BE2C (cell line): Measurements from ENCODE around the gene TMTC2. TPM values are rescaled to one million over a fixed set of nuclear protein-coding genes. Genes with fewer than 3 reads are reported as not detected.

Experiments
- DNase-seq: peaks from one replicate; pipeline ENCODE4 v3.0.0-alpha.2; 2020
- H3K27me3 ChIP-seq: fragments of 250-450 bp; sonication (Bioruptor Pico); 2 replicates; pipeline ENCODE4 v1.5.1; 2020; ENCODE audit warnings: mild to moderate bottlenecking
- H3K36me3 ChIP-seq: fragments of 250-450 bp; sonication (Bioruptor Pico); 2 replicates; pipeline ENCODE4 v1.5.1; 2020; ENCODE audit warnings: mild to moderate bottlenecking
- H3K4me1 ChIP-seq: fragments of 250-450 bp; sonication (Bioruptor Pico); 2 replicates; pipeline ENCODE4 v1.5.1; 2020
- H3K4me3 ChIP-seq: 2 replicates; pipeline ENCODE4 v1.5.1; 2011; ENCODE audit warnings: low read depth, low read length
- H3K9me3 ChIP-seq: fragments of 250-450 bp; sonication (Bioruptor Pico); 2 replicates; pipeline ENCODE4 v1.5.1; 2020
- CTCF ChIP-seq: IDR thresholded peaks from 2 replicates; pipeline ENCODE4 v1.5.1; 2012; ENCODE audit warnings: mild to moderate bottlenecking, low read depth, low read length
- polyA plus RNA-seq: library from polyadenylated mRNA; unstranded; fragments of >200 nt; gene quantifications from one replicate; pipeline ENCODE4 v1.2.1, GENCODE V29; 2012; ENCODE audit warnings: low read depth, missing spikeins; ENCODE audit not compliant: insufficient read length, insufficient read depth

Gene TMTC2
- 5.9 TPM for polyA plus RNA-seq

- no peak for TF ChIP-seq CTCF
- H3K4me1 ChIP-seq: no peaks in the 10 kb centered on the region
- no peaks in the 10 kb centered on the region for H3K36me3 ChIP-seq
- peak; percentile 94 for DNase-seq
- H3K27me3 ChIP-seq: no peaks in the 10 kb centered on the region
- peak within 1 kb of the TSS; percentile 92 for H3K4me3 ChIP-seq
- H3K9me3 ChIP-seq: no peaks in the 10 kb centered on the region
Observed at GRCh38 chr12:82686168-82687020, at the start of gene TMTC2. Gene TMTC2 (plus strand): TSS chr12:82686906.

DNA sequence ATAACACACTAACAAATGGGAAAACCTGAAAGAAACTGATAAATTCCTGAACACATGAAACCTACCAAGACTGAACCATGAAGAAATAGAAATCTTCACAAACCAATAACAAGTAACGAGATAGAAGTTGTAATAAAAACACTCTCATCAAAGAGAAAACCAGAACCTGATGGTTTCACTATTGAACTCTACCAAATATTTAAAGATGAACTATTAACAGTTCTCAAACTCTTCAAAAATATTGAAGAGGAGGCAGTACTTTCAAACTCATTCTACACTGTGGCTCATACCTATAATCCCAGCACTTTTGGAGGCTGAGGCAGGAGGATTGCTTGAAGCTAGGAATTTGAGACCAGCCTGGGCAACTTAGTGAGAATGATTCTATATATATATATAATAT is 48.4 kb upstream of the TMTC2 start:
- no peak for TF ChIP-seq CTCF

GRCh38 chr12:82644896-82645295 is 41.8 kb upstream of the TMTC2 start:
- Histone ChIP-seq H3K9me3 (no peaks in the 10 kb centered on the region), H3K36me3 (no peaks in the 10 kb centered on the region), H3K27me3 (no peaks in the 10 kb centered on the region), H3K4me3 (no peak overlapping the region), H3K4me1 (no peaks in the 10 kb centered on the region)
- no peak for TF ChIP-seq CTCF
- DNase-seq: no peak

More for the DNA sequence above, 48.4 kb upstream of the TMTC2 start:
- no peaks in the 10 kb centered on the region for H3K4me1 ChIP-seq
- no peak for DNase-seq
- no peaks in the 10 kb centered on the region; the same call in 1 of the 2 replicates for H3K9me3 ChIP-seq
- H3K36me3 ChIP-seq: no peaks in the 10 kb centered on the region
- no peak overlapping the region for H3K4me3 ChIP-seq
- no peaks in the 10 kb centered on the region for H3K27me3 ChIP-seq

- H3K36me3 ChIP-seq: no peaks in the 10 kb centered on the region
- H3K9me3 ChIP-seq: no peaks in the 10 kb centered on the region
- no peak overlapping the region for H3K4me3 ChIP-seq
- no peak for DNase-seq
- no peaks in the 10 kb centered on the region for H3K4me1 ChIP-seq
- TF ChIP-seq CTCF: no peak
- H3K27me3 ChIP-seq: no peaks in the 10 kb centered on the region
Observed at GRCh38 chr12:82645414-82645813, 41.3 kb upstream of the TMTC2 start.

GRCh38 chr12:82647853-82648252 is 38.9 kb upstream of the TMTC2 start:
- Histone ChIP-seq H3K9me3 (no peaks in the 10 kb centered on the region), H3K27me3 (no peaks in the 10 kb centered on the region), H3K36me3 (no peaks in the 10 kb centered on the region), H3K4me3 (no peak overlapping the region), H3K4me1 (no peaks in the 10 kb centered on the region)
- no peak for TF ChIP-seq CTCF
- DNase-seq: no peak

DNA sequence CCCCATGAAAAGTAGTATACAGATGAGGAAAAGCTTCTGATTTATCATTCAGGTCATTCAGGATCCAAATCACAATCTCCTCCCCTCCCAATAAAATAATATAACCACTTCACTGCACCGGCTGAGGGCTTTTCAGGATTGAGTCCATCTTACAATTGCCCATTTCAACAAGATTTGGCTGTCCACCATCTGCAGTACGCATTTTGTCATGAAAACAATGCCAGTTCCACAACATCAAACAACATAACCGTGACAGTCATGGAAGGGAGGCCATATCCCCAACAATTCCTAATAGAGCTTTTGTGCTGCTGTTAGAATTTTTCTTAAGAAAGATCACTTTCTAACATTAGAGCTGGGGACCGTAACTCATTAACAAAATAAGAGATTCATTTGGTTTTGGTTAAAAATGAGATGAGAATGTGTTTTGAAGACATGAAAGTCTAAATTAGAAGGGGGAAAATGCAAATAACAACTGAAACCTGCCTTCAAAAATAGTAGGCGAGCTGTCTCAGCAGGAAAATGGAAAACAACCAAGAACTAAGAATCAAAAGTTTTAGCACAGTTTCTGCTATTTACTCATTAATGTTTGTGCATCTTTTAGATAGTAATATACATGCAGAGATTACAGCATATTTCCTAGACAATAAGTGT is 38.3 kb upstream of the TMTC2 start:
- Histone ChIP-seq H3K9me3 (no peaks in the 10 kb centered on the region), H3K4me3 (no peak overlapping the region)

More for the DNA sequence above, 38.3 kb upstream of the TMTC2 start:
- Histone ChIP-seq H3K27me3 (no peaks in the 10 kb centered on the region), H3K36me3 (no peaks in the 10 kb centered on the region), H3K4me1 (no peaks in the 10 kb centered on the region)
- DNase-seq: no peak
- TF ChIP-seq CTCF: no peak
